Urinary bladder (tissue), 4 donors: Measurements from ENCODE around the gene IPMK. TPM values are rescaled to one million over a fixed set of nuclear protein-coding genes. Genes with fewer than 3 reads are reported as not detected.

Experiments used
- DNase-seq: peaks from one replicate; pipeline ENCODE4 v3.0.0-alpha.2; 2015; ENCODE audit errors: extremely low spot score
- H3K27ac ChIP-seq: one replicate; pipeline ENCODE4 v1.5.1; 2013; ENCODE audit warnings: low read depth, mild to moderate bottlenecking, moderate library complexity
- H3K36me3 ChIP-seq: one replicate; pipeline ENCODE4 v1.6.1; 2013; ENCODE audit warnings: mild to moderate bottlenecking, moderate library complexity; ENCODE audit not compliant: insufficient read depth
- H3K4me1 ChIP-seq: one replicate; pipeline ENCODE4 v1.6.1; 2013; ENCODE audit warnings: mild to moderate bottlenecking, moderate library complexity; ENCODE audit not compliant: insufficient read depth
- H3K4me3 ChIP-seq: one replicate; pipeline ENCODE4 v1.5.1; 2013; ENCODE audit warnings: low read depth, low read length
- WGBS: extraction: QIAGEN DNeasy Blood & Tissue Kit; methylation state at CpG from one replicate; pipeline ENCODE4 v1.1.7; 2013; 5-methylcytosine and 5-hydroxymethylcytosine counted together
- polyA plus RNA-seq: library from polyadenylated mRNA; stranded (reverse); fragments of 200-250 nt; gene quantifications from one replicate; pipeline ENCODE4 v1.2.3, GENCODE V29; 2013
- total RNA-seq: library from RNA; depleted of rRNA; stranded (reverse); fragments of >200 nt; gene quantifications from one replicate; pipeline ENCODE4 v1.2.3, GENCODE V29; 2014
- donor health status: healthy with polysubstance abuse.
- donor health status: healthy.

Gene IPMK
- total RNA-seq (14.8 TPM), polyA plus RNA-seq (3.0 TPM)

- peak within 1 kb of the TSS; percentile 80 for H3K4me3 ChIP-seq
- WGBS = under 1% methylated on average over 76 of the region's 76 CpGs
- H3K36me3 ChIP-seq = no peaks in the 10 kb centered on the region
- no peaks in the 10 kb centered on the region for H3K4me1 ChIP-seq
- H3K27ac ChIP-seq = peak within 1 kb of the TSS; percentile 97
- peak; percentile 62 for DNase-seq
Observed at GRCh38 chr10:58267713-58268453, at the start of gene IPMK. IPMK (minus strand) TSS chr10:58267894; CDS start chr10:58267611, 283 bp downstream.

GRCh38 chr10:58316874-58317273 is 49.2 kb upstream of the IPMK start:
- H3K36me3 ChIP-seq = no peaks in the 10 kb centered on the region
- no peaks in the 10 kb centered on the region for H3K4me1 ChIP-seq
- H3K27ac ChIP-seq = no peak overlapping the region
- no peak for DNase-seq
- H3K4me3 ChIP-seq = no peak overlapping the region

GRCh38 chr10:58311026-58311425 is 43.3 kb upstream of the IPMK start:
- DNase-seq = no peak
- Histone ChIP-seq H3K27ac (no peak overlapping the region), H3K36me3 (no peaks in the 10 kb centered on the region), H3K4me3 (no peak overlapping the region), H3K4me1 (no peaks in the 10 kb centered on the region)

- Histone ChIP-seq H3K36me3 (no peaks in the 10 kb centered on the region), H3K4me3 (no peak overlapping the region), H3K27ac (no peak overlapping the region), H3K4me1 (no peaks in the 10 kb centered on the region)
- no peak for DNase-seq
- 95% methylated on average over 3 of the region's 3 CpGs for WGBS
Observed at GRCh38 chr10:58307676-58308075, 40.0 kb upstream of the IPMK start.

- no peak overlapping the region for H3K4me3 ChIP-seq
- H3K27ac ChIP-seq = no peak overlapping the region
- WGBS = 49% methylated on average over 4 of the region's 4 CpGs
- no peaks in the 10 kb centered on the region for H3K36me3 ChIP-seq
- no peak for DNase-seq
- H3K4me1 ChIP-seq = no peaks in the 10 kb centered on the region
Observed at GRCh38 chr10:58305821-58306220, 38.1 kb upstream of the IPMK start.

- Histone ChIP-seq H3K36me3 (no peaks in the 10 kb centered on the region), H3K27ac (no peak overlapping the region), H3K4me3 (no peak overlapping the region), H3K4me1 (no peaks in the 10 kb centered on the region)
- WGBS = 86% methylated on average over 3 of the region's 3 CpGs
- DNase-seq = no peak
Observed at GRCh38 chr10:58304099-58304633, 36.5 kb upstream of the IPMK start.

GRCh38 chr10:58302254-58302653 is 34.6 kb upstream of the IPMK start:
- WGBS = 51% methylated on average over 2 of the region's 2 CpGs
- Histone ChIP-seq H3K27ac (no peak overlapping the region), H3K4me1 (no peaks in the 10 kb centered on the region), H3K4me3 (no peak overlapping the region), H3K36me3 (no peaks in the 10 kb centered on the region)
- no peak for DNase-seq

GRCh38 chr10:58300676-58301075 is 33.0 kb upstream of the IPMK start:
- DNase-seq = no peak
- Histone ChIP-seq H3K36me3 (no peaks in the 10 kb centered on the region), H3K4me1 (no peaks in the 10 kb centered on the region), H3K4me3 (no peak overlapping the region), H3K27ac (no peak overlapping the region)

GRCh38 chr10:58299580-58299979 is 31.9 kb upstream of the IPMK start:
- Histone ChIP-seq H3K36me3 (no peaks in the 10 kb centered on the region), H3K27ac (no peak overlapping the region), H3K4me3 (no peak overlapping the region), H3K4me1 (no peaks in the 10 kb centered on the region)
- DNase-seq = no peak
- 11% methylated on average over 4 of the region's 4 CpGs for WGBS

GRCh38 chr10:58293989-58294388 is 26.3 kb upstream of the IPMK start:
- Histone ChIP-seq H3K4me3 (no peak overlapping the region), H3K36me3 (no peaks in the 10 kb centered on the region), H3K4me1 (no peaks in the 10 kb centered on the region), H3K27ac (no peak overlapping the region)
- no peak for DNase-seq
- WGBS = 63% methylated on average over 5 of the region's 5 CpGs

- Histone ChIP-seq H3K27ac (no peak overlapping the region), H3K36me3 (no peaks in the 10 kb centered on the region), H3K4me3 (no peak overlapping the region), H3K4me1 (no peaks in the 10 kb centered on the region)
- 61% methylated on average over 5 of the region's 5 CpGs for WGBS
- DNase-seq = no peak
Observed at GRCh38 chr10:58291538-58292174, 24.0 kb upstream of the IPMK start.

- no peak overlapping the region for H3K27ac ChIP-seq
- H3K4me3 ChIP-seq = no peak overlapping the region
- no peaks in the 10 kb centered on the region for H3K36me3 ChIP-seq
- 42% methylated on average over 3 of the region's 3 CpGs for WGBS
- H3K4me1 ChIP-seq = no peaks in the 10 kb centered on the region
- DNase-seq = no peak
Observed at GRCh38 chr10:58282615-58283014, 14.9 kb upstream of the IPMK start.

GRCh38 chr10:58281092-58281752 is 13.5 kb upstream of the IPMK start:
- WGBS = 83% methylated on average over 2 of the region's 2 CpGs

GRCh38 chr10:58280477-58280876 is 12.8 kb upstream of the IPMK start:
- 88% methylated on average over 3 of the region's 3 CpGs for WGBS
- Histone ChIP-seq H3K27ac (no peak overlapping the region), H3K4me3 (no peak overlapping the region), H3K4me1 (no peaks in the 10 kb centered on the region), H3K36me3 (no peaks in the 10 kb centered on the region)
- no peak for DNase-seq

More at GRCh38 chr10:58281092-58281752, 13.5 kb upstream of the IPMK start:
- no peak for DNase-seq
- Histone ChIP-seq H3K27ac (no peak overlapping the region), H3K4me1 (no peaks in the 10 kb centered on the region), H3K4me3 (no peak overlapping the region), H3K36me3 (no peaks in the 10 kb centered on the region)
